GM12875 (cell line): ENCODE results near the gene SDC3.
"Not testable (repeated sequence)": the region's sequence is repeated elsewhere in the genome, so short reads cannot be mapped to it uniquely, and the experiment has no call there.

ENCODE experiments used
- H3K4me3 ChIP-seq: one replicate; pipeline ENCODE4 v1.5.1; 2011; ENCODE audit warnings: low read depth, low read length, control low read depth
- TF ChIP-seq, protein P1 (sequence below): IDR thresholded peaks from 2 replicates; pipeline ENCODE4 v1.5.1; 2011; ENCODE audit warnings: low read depth, mild to moderate bottlenecking, control low read depth, inconsistent platforms, low read length, moderate library complexity, borderline replicate concordance; ENCODE audit not compliant: insufficient read depth

The SDC3 gene

DNA sequence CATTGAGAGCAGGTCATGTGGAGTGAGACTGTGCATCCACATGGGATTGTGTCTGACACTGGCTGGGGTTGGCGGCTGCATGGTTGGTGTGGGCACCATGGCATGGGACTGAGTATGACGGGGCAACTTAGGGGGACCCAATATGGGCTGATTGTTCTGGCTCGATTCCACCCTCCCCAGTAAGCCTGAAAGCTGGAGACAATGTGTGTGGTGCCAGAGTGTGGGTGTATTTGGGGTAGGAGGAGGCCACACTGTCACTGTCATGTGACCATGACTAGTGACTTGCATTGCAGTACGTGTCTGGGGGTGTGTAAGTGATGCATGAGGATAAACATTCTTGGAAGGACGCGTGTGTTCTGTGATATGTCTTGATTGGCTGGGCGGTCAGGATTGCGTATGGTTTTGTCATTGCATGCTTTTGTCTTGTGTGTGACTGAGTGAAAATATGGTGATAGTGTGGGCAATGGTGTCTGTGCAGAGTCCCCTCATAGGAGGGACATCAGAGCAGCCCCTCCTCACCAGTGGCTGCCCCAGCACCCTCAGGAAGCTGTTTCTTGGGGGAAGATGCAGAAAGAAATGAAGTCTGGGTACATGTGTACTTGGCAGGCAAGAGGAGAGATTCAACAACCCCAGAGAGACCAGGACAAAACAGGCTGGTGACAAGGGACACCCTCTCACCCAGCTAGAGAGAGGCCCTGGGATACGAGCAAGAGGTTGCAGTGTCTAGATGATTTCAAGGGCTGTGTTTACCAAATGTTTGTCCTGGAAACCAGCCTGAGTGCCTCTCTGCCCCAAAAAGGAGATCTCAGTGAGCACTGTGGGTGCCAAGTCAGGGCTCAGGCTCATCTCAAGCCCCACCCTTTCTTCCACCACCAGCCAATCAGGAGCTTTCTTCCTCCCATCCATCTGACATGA is 36.3 kb downstream of the SDC3 start:
- H3K4me3 ChIP-seq: no peak overlapping the region
- TF ChIP-seq, protein P1, sequence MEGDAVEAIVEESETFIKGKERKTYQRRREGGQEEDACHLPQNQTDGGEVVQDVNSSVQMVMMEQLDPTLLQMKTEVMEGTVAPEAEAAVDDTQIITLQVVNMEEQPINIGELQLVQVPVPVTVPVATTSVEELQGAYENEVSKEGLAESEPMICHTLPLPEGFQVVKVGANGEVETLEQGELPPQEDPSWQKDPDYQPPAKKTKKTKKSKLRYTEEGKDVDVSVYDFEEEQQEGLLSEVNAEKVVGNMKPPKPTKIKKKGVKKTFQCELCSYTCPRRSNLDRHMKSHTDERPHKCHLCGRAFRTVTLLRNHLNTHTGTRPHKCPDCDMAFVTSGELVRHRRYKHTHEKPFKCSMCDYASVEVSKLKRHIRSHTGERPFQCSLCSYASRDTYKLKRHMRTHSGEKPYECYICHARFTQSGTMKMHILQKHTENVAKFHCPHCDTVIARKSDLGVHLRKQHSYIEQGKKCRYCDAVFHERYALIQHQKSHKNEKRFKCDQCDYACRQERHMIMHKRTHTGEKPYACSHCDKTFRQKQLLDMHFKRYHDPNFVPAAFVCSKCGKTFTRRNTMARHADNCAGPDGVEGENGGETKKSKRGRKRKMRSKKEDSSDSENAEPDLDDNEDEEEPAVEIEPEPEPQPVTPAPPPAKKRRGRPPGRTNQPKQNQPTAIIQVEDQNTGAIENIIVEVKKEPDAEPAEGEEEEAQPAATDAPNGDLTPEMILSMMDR: no peak

DNA sequence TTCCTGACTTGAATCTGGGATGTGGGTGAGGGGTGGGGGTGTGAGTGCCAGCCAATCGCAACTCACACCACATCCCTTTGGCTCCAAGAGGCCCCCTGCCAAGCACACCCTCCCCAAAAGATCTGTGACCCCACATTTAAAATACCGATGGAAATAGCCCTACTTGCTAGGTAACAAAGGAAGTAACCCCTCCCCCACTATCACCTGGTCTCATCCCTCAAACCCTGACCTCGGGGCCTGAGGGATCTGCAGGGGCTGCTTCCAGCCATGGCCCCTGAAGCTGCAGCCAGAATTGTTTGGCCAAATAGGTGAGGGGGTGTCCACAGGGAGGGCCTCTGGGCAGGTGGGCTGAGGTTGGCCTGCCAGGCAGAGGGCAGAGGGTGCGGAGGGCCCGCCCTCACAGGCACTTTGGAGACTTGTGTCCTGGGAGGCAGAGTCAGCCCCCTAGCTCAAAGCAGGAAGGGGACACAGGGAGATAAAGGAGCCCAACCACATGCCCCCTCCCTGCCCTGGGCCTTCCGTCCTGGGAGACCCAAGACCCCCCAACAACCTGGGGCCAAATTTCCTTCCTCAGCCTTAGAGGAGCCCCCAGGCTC is 37.2 kb downstream of the SDC3 start:
- no peak overlapping the region for H3K4me3 ChIP-seq
- TF ChIP-seq, protein P1: no peak

DNA sequence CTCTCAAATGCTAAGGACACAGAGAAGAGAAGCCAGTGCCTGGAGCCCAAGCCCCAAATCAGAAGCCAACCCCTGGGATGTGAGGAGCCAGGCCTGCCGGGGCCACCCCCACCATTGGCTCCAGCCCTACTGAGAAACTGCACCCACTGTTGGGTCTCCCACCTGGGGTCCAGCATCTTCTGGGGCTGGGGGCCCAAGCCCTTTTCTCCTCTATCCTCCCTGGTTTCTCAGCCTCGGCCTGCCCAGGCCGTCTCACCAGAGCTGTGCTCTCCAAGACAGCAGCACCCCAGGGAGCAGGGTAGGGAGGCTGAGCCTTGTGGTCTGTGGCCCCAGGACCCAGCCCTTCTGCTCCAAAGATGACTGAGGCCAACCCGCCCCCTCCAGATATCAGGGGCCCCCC is 37.9 kb downstream of the SDC3 start:
- H3K4me3 ChIP-seq: no peak overlapping the region
- TF ChIP-seq, protein P1: no peak

DNA sequence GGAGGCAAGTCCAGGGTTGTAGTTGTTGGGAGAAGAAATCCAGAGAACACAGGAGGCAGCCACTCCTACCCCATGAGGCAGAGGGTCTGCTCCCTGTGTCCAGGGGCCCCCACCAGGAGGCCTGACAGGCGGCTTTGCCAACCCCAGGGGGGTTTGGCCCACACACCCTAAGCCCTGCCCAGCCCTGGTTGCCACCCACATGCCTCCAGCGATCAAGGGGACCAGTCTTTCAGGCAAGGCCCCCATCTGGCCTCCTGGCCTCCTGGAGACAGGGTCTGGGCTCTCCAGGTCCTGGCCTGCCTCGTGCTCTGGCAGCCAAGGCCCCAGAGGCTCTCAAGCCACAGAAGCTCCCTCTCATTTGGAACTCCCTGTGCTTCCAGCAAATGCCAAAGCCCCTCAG is 38.5 kb downstream of the SDC3 start:
- no peak overlapping the region for H3K4me3 ChIP-seq
- TF ChIP-seq, protein P1: no peak

DNA sequence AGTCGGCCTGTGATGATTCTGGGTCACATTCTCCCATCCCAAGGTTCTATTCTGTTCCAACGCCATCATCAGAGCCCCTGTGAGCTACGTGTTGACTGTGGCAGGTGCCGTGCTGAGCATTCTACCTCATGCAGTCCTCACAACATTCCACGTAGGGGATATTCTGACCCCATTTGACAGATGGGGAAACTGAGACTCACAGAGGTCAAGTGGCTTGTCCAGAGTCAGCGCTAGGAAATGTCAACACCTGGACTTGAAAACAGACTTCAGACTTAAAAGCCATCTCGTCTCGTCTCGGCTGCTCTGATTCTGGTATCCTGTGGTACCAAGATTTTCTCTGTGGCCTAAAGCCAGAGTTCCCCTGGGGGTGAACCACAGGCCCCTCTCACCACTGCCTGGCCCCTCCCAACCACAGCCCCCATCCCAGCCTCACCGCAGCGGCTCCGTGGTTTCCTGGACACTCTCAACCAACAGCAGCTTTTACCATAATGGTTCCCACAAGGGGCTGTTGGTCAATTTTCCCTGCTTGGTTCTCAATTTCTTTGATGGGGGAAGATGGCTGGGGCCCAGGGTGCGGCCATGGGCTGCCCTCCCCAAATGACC is 39.6 kb downstream of the SDC3 start:
- TF ChIP-seq, protein P1: no peak
- no peak overlapping the region for H3K4me3 ChIP-seq

DNA sequence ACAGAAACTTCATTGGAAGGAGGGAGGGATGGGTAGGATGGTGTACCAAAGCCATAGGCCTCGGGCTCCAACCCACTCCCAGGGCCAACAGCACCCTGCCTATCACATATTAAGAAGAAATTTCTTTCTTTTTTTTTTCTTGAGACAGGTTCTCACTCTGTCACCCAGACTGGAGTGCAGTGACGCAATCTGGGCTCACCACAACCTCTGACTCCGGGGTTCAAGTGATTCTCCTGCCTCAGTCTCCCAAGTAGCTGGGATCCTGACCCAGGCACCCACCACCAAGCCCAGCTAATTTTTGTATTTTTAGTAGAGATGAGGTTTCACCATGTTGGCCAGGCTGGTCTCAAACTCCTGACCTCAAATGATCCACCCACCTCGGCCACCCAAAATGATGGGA is 40.5 kb downstream of the SDC3 start:
- not testable (repeated sequence) for H3K4me3 ChIP-seq

DNA sequence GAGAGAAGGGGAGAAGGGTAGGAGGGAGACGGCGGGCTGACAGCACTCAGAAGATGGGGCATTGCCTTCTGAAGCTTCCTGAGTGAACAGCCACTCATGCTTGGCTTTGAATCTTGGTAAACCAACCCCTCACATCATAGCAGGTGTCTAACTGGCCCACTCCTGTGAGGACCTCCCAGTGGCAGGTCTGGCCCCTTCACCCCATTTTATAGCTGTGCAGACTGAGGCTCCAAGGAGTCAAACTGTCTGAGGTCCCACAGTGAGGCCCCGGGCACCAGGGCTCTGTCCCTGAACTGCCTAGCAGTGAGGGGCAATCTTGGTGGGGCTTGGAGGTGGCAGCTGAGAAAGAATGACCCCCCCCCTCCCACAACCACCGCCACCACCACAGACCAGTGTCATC is 41.0 kb downstream of the SDC3 start:
- TF ChIP-seq, protein P1: no peak
- no peak overlapping the region for H3K4me3 ChIP-seq
